T follicular helper cell (primary cell): Measurements from ENCODE around the gene BARX1.
A peak's percentile ranks its signal among the peaks of the same experiment; 100 is the strongest.
"Not testable (repeated sequence)": the region's sequence is repeated elsewhere in the genome, so short reads cannot be mapped to it uniquely, and the experiment has no call there.

ENCODE experiments used
- DNase-seq: peaks from one replicate; pipeline ENCODE4 v3.0.0-alpha.2; 2020; ENCODE audit warnings: low read depth
- total RNA-seq, 2 experiments: gene quantifications; one replicate each; lab custom pipeline; 2026; lab: John Stamatoyannopoulos, UW

BARX1 gene, protein sequence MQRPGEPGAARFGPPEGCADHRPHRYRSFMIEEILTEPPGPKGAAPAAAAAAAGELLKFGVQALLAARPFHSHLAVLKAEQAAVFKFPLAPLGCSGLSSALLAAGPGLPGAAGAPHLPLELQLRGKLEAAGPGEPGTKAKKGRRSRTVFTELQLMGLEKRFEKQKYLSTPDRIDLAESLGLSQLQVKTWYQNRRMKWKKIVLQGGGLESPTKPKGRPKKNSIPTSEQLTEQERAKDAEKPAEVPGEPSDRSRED
- total RNA-seq, result 0 reads per million in 2 experiments

DNA sequence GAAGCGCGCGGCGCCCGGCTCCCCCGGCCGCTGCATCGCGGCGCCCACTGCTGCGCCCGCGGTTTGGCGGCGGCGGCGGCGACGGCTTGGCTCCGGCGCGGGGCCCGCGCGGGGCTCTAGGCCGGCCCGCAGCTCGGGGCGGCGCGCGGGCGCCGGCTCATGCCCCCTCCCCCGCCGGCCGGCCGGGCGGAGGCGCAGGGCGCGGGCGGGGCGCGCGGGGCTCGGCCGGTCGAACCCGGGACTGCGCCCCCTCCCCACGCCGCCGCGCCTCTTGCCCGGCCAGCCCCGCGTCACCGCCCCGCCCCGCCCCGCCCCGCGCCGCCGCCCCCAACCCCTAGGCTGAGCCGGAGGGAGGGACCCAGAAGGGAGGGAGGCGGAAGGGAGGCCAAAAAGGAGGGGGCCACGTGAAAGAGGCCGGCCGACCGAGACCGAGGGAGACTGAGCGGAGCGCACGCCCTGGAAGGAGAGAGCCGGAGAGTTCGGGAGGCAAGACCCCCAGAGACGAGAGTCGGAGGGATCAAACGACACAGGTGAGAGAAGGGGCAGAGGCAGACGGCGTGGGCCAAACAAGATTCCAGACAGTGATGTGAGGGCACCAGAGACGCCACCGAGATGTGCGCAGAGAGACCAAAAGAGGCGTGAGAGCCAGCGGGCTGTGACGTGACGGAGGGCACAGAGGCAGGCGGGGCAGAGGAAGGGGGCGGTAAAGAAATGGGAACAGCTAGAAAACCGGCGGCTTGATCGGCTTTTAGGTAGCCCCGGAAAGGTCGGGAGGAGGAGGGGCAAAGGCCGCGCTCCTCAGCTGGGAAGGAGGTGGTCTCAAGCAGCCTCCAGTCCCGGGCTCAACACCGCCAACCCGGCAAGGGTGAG is at the start of gene BARX1:
TSS of gene BARX1 (minus strand) at position 245 of the 870 bp plus-strand sequence. CDS start at position 36, 209 bp downstream.
- DNase-seq, result peak; percentile 31

- no peak for DNase-seq
These were observed 47.4 kb upstream of the BARX1 start for GRCh38 chr9:94002316-94003140.

DNA sequence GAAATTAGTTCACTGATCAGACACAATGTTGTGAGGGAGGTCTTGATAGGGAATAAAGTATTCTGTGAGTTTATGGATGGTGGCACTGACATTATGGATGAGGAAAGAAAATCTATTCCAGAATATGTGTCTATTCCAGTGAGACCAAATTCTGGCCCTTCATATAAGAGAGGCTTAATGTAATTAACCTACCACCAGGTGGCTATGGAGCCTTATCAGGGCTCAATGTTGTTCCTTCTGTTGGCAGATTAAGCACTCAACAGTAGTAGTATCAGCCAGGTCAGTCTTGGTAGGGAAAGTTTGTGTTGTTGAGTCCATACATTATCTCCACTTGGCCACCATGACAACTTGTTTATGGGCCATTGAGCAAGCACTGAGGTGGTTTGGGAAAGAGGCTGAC is 41.7 kb upstream of the BARX1 start:
- DNase-seq, result no peak

GRCh38 chr9:93996367-93996766 is 41.2 kb upstream of the BARX1 start:
- no peak for DNase-seq

GRCh38 chr9:93994545-93994944 is 39.4 kb upstream of the BARX1 start:
- DNase-seq, result no peak

DNA sequence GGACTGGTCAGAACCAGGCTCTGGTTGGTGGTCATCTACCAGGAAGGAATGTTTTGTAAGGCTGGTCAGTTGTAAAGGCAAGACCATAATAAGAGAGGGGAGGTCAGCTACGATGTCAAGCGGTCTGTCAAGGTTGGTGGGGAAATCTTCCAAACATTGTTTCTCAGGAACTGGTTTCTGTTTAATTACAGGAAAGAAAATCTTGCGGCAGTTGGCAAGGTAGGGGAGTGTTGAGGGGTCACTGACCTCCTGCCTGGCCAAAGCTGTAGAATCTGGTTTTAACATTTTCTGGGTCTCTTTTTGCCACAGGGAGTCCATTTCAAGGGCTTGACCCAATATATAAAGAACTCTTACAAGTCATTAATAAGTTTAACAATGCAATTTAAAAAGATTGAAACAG is 39.0 kb upstream of the BARX1 start:
- no peak for DNase-seq

DNA sequence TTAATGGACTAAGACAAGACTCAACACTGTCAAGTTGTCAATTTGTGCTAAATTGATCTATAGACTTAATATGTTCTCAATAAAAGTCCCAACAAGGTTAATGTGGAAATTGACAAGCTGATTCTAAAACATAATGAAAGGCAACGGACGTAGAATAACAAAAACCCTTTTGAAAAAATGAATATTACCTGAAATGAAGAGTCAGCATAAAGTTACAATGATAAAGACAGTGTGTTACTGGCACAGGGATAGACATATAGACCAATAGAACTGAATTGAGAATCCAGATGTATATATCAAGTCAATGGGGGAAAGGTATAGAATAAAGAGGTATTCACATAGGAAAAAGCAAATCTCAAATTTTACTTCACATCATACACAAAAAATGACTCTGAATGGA is 37.7 kb upstream of the BARX1 start:
- DNase-seq, result no peak

DNA sequence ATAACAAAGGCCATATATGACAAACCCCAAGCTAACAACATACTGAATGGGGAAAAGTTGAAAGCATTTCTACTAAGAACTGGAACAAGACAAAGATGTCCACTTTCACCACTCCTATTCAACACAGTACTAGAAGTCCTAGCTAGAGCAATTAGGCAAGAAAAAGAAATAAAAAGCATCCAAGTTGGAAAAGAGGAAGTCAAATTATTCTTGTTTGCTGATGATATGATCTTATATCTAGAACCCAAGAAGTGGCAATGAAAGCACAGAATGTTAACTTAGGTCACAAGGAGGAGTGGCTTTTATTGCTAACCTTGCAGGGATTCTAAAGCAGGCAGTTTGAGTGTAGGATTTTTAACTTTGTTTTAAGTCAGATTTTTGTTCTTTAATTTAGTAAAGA is 35.3 kb upstream of the BARX1 start:
- DNase-seq, result no peak

- no peak for DNase-seq
These were observed 32.9 kb upstream of the BARX1 start for GRCh38 chr9:93988056-93988455.

- DNase-seq, result no peak
These were observed 29.7 kb upstream of the BARX1 start for GRCh38 chr9:93984860-93985259.

DNA sequence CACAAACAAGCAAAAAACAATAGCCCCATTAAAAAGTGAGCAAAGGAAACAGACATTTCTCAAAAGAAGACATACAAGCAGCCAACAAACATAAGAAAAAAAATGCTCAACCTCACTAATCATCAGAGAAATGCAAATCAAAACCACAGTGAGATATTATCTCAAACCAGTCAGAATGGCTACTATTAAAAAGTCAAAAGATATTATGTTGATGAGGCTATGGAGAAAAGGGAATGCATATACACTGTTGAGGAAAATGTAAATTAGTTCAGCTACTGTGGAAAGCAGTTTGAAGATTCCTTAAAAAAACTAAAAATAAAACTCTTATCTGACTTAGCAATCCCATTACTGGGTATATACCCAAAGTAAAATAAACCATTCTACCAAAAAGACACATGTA is 28.7 kb upstream of the BARX1 start:
- DNase-seq, result no peak

GRCh38 chr9:93979721-93980120 is 24.6 kb upstream of the BARX1 start:
- no peak for DNase-seq

GRCh38 chr9:93978551-93978950 is 23.4 kb upstream of the BARX1 start:
- DNase-seq, result no peak

DNA sequence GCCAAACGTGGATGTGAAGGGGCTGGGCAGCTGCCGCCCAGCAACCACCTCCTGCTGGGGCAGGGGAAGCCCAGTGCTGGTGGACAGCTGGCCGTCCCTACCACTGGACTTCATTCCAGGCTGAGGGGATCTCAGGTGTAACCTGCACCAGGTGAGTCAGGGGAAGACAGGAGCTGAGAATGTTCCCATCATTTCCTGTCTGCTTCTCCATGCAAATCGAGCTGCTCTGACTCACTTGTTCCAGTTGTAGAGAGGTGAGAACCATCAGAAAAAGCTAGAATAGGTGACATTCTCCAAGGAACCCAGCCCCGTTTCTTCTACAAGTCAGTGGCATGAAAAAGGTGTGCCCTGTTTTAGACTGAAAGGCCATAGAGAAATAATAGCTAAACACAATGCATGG is 21.8 kb upstream of the BARX1 start:
- DNase-seq, result no peak

GRCh38 chr9:93976081-93976480 is 20.9 kb upstream of the BARX1 start:
- DNase-seq, result no peak

- DNase-seq, result no peak
These were observed 20.1 kb upstream of the BARX1 start for GRCh38 chr9:93975262-93975661.

- no peak for DNase-seq
These were observed 19.0 kb upstream of the BARX1 start for GRCh38 chr9:93974151-93974550.

- DNase-seq, result not testable (repeated sequence)
These were observed 17.5 kb upstream of the BARX1 start for GRCh38 chr9:93972655-93973054.

- DNase-seq, result no peak
These were observed 14.1 kb upstream of the BARX1 start for GRCh38 chr9:93969328-93969661.

- DNase-seq, result no peak
These were observed 13.5 kb upstream of the BARX1 start for GRCh38 chr9:93968451-93969327.

GRCh38 chr9:93967020-93967803 is 12.1 kb upstream of the BARX1 start:
- DNase-seq, result no peak
